HepG2 (cell line): ENCODE data around the gene SCFD1. TPM values are rescaled to one million over a fixed set of nuclear protein-coding genes. Genes with fewer than 3 reads are reported as not detected.
A peak's percentile ranks its signal among the peaks of the same experiment; 100 is the strongest.

Experiments used
- BRD4 ChIP-seq: sonication (generic); formaldehyde crosslinking; IDR thresholded peaks from 2 replicates; pipeline ENCODE4 v1.4.0; 2020; ENCODE audit warnings: missing genetic modification reagents
- DPF2 ChIP-seq: sonication (generic); formaldehyde crosslinking; IDR thresholded peaks from 2 replicates; pipeline ENCODE4 v1.4.0; 2020; ENCODE audit warnings: mild to moderate bottlenecking, low read depth, missing genetic modification reagents, borderline replicate concordance
- MAFG ChIP-seq: sonication (generic); formaldehyde crosslinking; IDR thresholded peaks from 2 replicates; pipeline ENCODE4 v1.5.1; 2020; ENCODE audit warnings: mild to moderate bottlenecking, missing genetic modification reagents
- MBNL3 ChIP-seq: fragments of 250-450 bp; sonication (Bioruptor Pico); conservative IDR thresholded peaks from 2 replicates; pipeline ENCODE4 v1.8.0; 2022; ENCODE audit warnings: mild to moderate bottlenecking, inconsistent platforms
- MTERF4 ChIP-seq: sonication (generic); formaldehyde crosslinking; IDR thresholded peaks from 2 replicates; pipeline ENCODE4 v1.8.0; 2023; ENCODE audit warnings: mild to moderate bottlenecking, missing genetic modification reagents
- MXD3 ChIP-seq: IDR thresholded peaks from 2 replicates; pipeline ENCODE4 v1.6.1; 2016; ENCODE audit warnings: mild to moderate bottlenecking, missing biosample characterization, missing genetic modification reagents
- MYNN ChIP-seq: sonication (generic); formaldehyde crosslinking; IDR thresholded peaks from 2 replicates; pipeline ENCODE4 v1.4.0; 2020; ENCODE audit warnings: mild to moderate bottlenecking, low read depth, missing genetic modification reagents
- NR2F1 ChIP-seq, 2 experiments: fragments of 450-650 bp in 1 of 2; formaldehyde crosslinking in 1 of 2; IDR thresholded peaks; 2 replicates each; pipeline versions ENCODE4 v1.5.0 to v1.6.1; 2016 to 2020; ENCODE audit warnings: mild to moderate bottlenecking in 1 of 2, missing compliant biosample characterization in 1 of 2, missing genetic modification reagents in 1 of 2, moderate library complexity in 1 of 2
- PAXIP1 ChIP-seq: sonication (generic); formaldehyde crosslinking; conservative IDR thresholded peaks from 2 replicates; pipeline ENCODE4 v1.4.0; 2020; ENCODE audit warnings: mild to moderate bottlenecking, missing genetic modification reagents, moderate library complexity
- SP2 ChIP-seq: sonication (generic); formaldehyde crosslinking; IDR thresholded peaks from 2 replicates; pipeline ENCODE4 v1.5.1; 2020; ENCODE audit warnings: mild to moderate bottlenecking, missing genetic modification reagents
- ZBTB39 ChIP-seq: sonication (generic); formaldehyde crosslinking; IDR thresholded peaks from 2 replicates; pipeline ENCODE4 v1.5.0; 2020; ENCODE audit warnings: missing genetic modification reagents
- ZMAT3 ChIP-seq: sonication (generic); formaldehyde crosslinking; conservative IDR thresholded peaks from 2 replicates; pipeline ENCODE4 v1.7.0; 2021; ENCODE audit warnings: missing genetic modification reagents
- ZNF570 ChIP-seq: sonication (generic); formaldehyde crosslinking; IDR thresholded peaks from 2 replicates; pipeline ENCODE4 v1.4.0; 2020; ENCODE audit warnings: mild to moderate bottlenecking, missing genetic modification reagents, borderline replicate concordance
- ZNF616 ChIP-seq: sonication (generic); formaldehyde crosslinking; IDR thresholded peaks from 2 replicates; pipeline ENCODE4 v1.5.0; 2020; ENCODE audit warnings: low read depth, mild to moderate bottlenecking, missing genetic modification reagents
- ZNF770 ChIP-seq: sonication (generic); formaldehyde crosslinking; IDR thresholded peaks from 2 replicates; pipeline ENCODE4 v1.5.0; 2020; ENCODE audit warnings: mild to moderate bottlenecking, missing genetic modification reagents
- ZNF780A ChIP-seq: sonication (generic); formaldehyde crosslinking; IDR thresholded peaks from 2 replicates; pipeline ENCODE4 v1.8.0; 2022; ENCODE audit warnings: mild to moderate bottlenecking, missing genetic modification reagents, moderate library complexity
- ZNF883 ChIP-seq: sonication (generic); formaldehyde crosslinking; IDR thresholded peaks from 2 replicates; pipeline ENCODE4 v1.5.1; 2020; ENCODE audit warnings: mild to moderate bottlenecking, missing genetic modification reagents; ENCODE audit errors: not compliant biosample characterization
- polyA plus RNA-seq, 8 experiments: library from polyadenylated mRNA; depleted of rRNA in 3 of 8; stranded (reverse) in 7 of 8; unstranded in 1 of 8; fragments of >200 nt; fragmentation: Illumina TruSeq in 4 of 8; extraction: Trizol in 4 of 8; gene quantifications; 2 replicates each; pipeline versions ENCODE4 v1.2.1 to v1.2.3, GENCODE V29; 2011 to 2016; ENCODE audit warnings: low read depth in 4 of 8, missing spikeins in 1 of 8, mixed read lengths in 1 of 8; ENCODE audit not compliant: insufficient read depth in 1 of 8
- total RNA-seq, 5 experiments: library from RNA; depleted of rRNA; stranded (reverse); fragments of >200 nt; fragmentation: Illumina TruSeq; extraction: Trizol; gene quantifications; 2 replicates each; pipeline ENCODE4 v1.2.3, GENCODE V29; 2016; ENCODE audit warnings: low read depth in 1 of 5

Gene SCFD1
- total and polyA plus RNA-seq, 2 of the 13 experiments (the other 11 are each of a cell fraction or from before 2014, with no cell fraction given): 235 to 256 TPM

- TF ChIP-seq ZBTB39 (CRISPR knock-in tag) (peak; percentile 35; the same call in 1 of the 2 replicates), MYNN (no peak), ZNF780A (CRISPR knock-in tag) (no peak), DPF2 (CRISPR knock-in tag) (0 out of 2 replicates have a peak, but pooled peaks have one; percentile 1), MXD3 (CRISPR knock-in tag) (no peak), MTERF4 (CRISPR knock-in tag) (no peak), MAFG (CRISPR knock-in tag) (no peak), ZNF883 (CRISPR knock-in tag) (no peak), NR2F1 (CRISPR knock-in tag; IDR thresholded peaks at IDR 0.05) (no peak), ZMAT3 (CRISPR knock-in tag) (no peak), ZNF616 (CRISPR knock-in tag) (no peak; the same call in 1 of the 2 replicates), PAXIP1 (no peak), ZNF770 (CRISPR knock-in tag) (peak; percentile 98), BRD4 (CRISPR knock-in tag) (no peak), ZNF570 (CRISPR knock-in tag) (no peak), SP2 (CRISPR knock-in tag) (0 out of 2 replicates have a peak, but pooled peaks have one; percentile 41), MBNL3 (CRISPR knock-in tag) (no peak)
Measured at GRCh38 chr14:30621354-30621939, 672 bp upstream of the SCFD1 start (continued).
